Bronchial epithelial cell (primary cell): ENCODE results near the gene RNU2-63P. TPM values are rescaled to one million over a fixed set of nuclear protein-coding genes. Genes with fewer than 3 reads are reported as not detected.
"Not testable (repeated sequence)": the region's sequence is repeated elsewhere in the genome, so short reads cannot be mapped to it uniquely, and the experiment has no call there.

ENCODE experiments used
- DNase-seq: peaks from one replicate; pipeline ENCODE4 v3.0.0-alpha.2; 2010; ENCODE audit warnings: low read depth
- FAIRE-seq: peaks from 2 replicates; lab custom pipeline; 2011; peaks lifted over from hg19 to GRCh38; lab: Jason Lieb, UNC
- H3K27me3 ChIP-seq: 2 replicates; pipeline ENCODE4 v1.5.1; 2011; ENCODE audit warnings: low read length; ENCODE audit not compliant: control insufficient read depth, insufficient read depth
- H3K36me3 ChIP-seq: 2 replicates; pipeline ENCODE4 v1.5.1; 2011; ENCODE audit warnings: low read length; ENCODE audit not compliant: control insufficient read depth, insufficient read depth
- H3K4me3 ChIP-seq: 2 replicates; pipeline ENCODE4 v1.5.1; 2011; ENCODE audit warnings: mild to moderate bottlenecking, low read depth, low read length, control low read depth
- CTCF ChIP-seq: IDR thresholded peaks from 2 replicates; pipeline ENCODE4 v1.5.1; 2011; ENCODE audit warnings: mild to moderate bottlenecking, moderate library complexity, low read length, control low read depth, inconsistent platforms; ENCODE audit not compliant: insufficient read depth, severe bottlenecking
- total RNA-seq: library from RNA; depleted of rRNA; stranded (reverse); fragments of >200 nt; gene quantifications from 2 replicates; pipeline ENCODE4 v1.2.1, GENCODE V29; 2014

The RNU2-63P gene
- total RNA-seq, 1 donor from 2014 or later, result not detected

- Histone ChIP-seq H3K36me3 (no peaks in the 10 kb centered on the region), H3K27me3 (no peaks in the 10 kb centered on the region), H3K4me3 (no peak overlapping the region)
- FAIRE-seq, result no peak
- no peak for DNase-seq
- no peak for TF ChIP-seq CTCF
Observed at GRCh38 chr2:88051792-88052191, 35.4 kb upstream of the RNU2-63P start.

- FAIRE-seq (no peak), DNase-seq (no peak)
- no peak overlapping the region for H3K4me3 ChIP-seq
- no peaks in the 10 kb centered on the region for H3K36me3 ChIP-seq
- TF ChIP-seq CTCF, result no peak
- no peaks in the 10 kb centered on the region for H3K27me3 ChIP-seq
Observed at GRCh38 chr2:88049622-88050021, 33.3 kb upstream of the RNU2-63P start.

- FAIRE-seq, result no peak
- H3K36me3 ChIP-seq, result peaks cover 1% of the 10 kb centered on the region
- no peaks in the 10 kb centered on the region for H3K27me3 ChIP-seq
- no peak for DNase-seq
- no peak for TF ChIP-seq CTCF
- H3K4me3 ChIP-seq, result no peak overlapping the region
Observed at GRCh38 chr2:88048541-88048940, 32.2 kb upstream of the RNU2-63P start.

- not testable (repeated sequence) for H3K36me3 ChIP-seq, FAIRE-seq, H3K27me3 ChIP-seq, H3K4me3 ChIP-seq, DNase-seq
Observed at GRCh38 chr2:88045561-88045960, 29.2 kb upstream of the RNU2-63P start.

- TF ChIP-seq CTCF, result no peak
- Histone ChIP-seq H3K36me3 (peaks cover 1% of the 10 kb centered on the region), H3K4me3 (no peak overlapping the region), H3K27me3 (no peaks in the 10 kb centered on the region)
- DNase-seq (no peak), FAIRE-seq (no peak)
Observed at GRCh38 chr2:88042476-88042875, 26.1 kb upstream of the RNU2-63P start.

- no peaks in the 10 kb centered on the region for H3K27me3 ChIP-seq
- no peak for TF ChIP-seq CTCF
- no peak for FAIRE-seq
- no peak overlapping the region for H3K4me3 ChIP-seq
- peaks cover 2% of the 10 kb centered on the region for H3K36me3 ChIP-seq
- peak; percentile 94 for DNase-seq
Observed at GRCh38 chr2:88038263-88039105, 22.1 kb upstream of the RNU2-63P start.
